ENCODE measurements around the gene DEFB132. TPM values are rescaled to one million over a fixed set of nuclear protein-coding genes. Genes with fewer than 3 reads are reported as not detected.
A peak's percentile ranks its signal among the peaks of the same experiment; 100 is the strongest.

DEFB132 gene
- total RNA-seq, 1 donor, result not detected

DNA sequence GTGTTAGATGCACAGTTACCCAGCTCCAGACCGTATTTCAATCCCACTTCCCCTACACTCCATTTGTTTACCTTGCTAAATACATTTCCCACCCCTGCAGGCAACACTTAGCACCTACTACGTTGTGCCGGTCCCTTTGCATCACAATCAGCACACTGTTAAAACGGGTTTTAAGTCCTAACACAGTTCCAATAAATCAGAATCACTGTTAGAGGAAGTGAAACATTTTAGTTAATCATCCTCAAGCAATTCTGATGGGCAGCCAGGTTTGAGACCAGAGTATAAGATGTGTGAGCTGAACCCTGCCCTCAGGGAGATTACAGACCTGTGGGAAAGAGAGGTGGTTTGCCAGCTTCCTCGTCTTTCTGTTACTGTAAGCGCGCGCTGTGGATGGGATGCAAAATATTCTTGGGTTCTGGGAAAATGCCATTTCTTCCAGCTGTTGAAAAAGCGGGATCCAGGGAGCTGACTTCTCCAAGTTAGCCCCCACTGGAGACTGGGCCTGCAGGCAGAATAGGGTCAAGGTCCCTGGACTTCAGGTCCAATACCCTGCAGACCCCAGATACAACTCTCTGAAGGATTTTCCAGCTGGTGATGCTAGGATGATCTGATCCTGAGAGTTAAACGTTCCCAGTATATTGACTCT, 42.9 kb downstream of the DEFB132 start:
- H3K79me2 ChIP-seq (ENCODE audit: insufficient read depth, low read length), result peaks cover 46% of the 10 kb centered on the region
- no peaks in the 10 kb centered on the region for H3K36me3 ChIP-seq (ENCODE audit: insufficient read depth, low read length)
- no peaks in the 10 kb centered on the region for H3K27me3 ChIP-seq (ENCODE audit: insufficient read depth, low read length)
- H3K4me2 ChIP-seq (ENCODE audit: insufficient read depth, low read length), result peak overlapping the region; percentile 95
- H3K4me3 ChIP-seq (ENCODE audit: insufficient read depth, low read length), result peak overlapping the region; percentile 99
- H3K4me1 ChIP-seq (ENCODE audit: insufficient read depth, low read length), result peaks cover 21% of the 10 kb centered on the region
- no peak overlapping the region for H3K27ac ChIP-seq (ENCODE audit: low read depth, low read length)
- DNase-seq (ENCODE audit: insufficient read length, low spot score, missing footprints), result no peak
- H3K9me3 ChIP-seq (ENCODE audit: low read depth, low read length), result no peaks in the 10 kb centered on the region
- H4K20me1 ChIP-seq (ENCODE audit: insufficient read depth, low read length), result peaks cover 34% of the 10 kb centered on the region
- TF ChIP-seq, protein P1, sequence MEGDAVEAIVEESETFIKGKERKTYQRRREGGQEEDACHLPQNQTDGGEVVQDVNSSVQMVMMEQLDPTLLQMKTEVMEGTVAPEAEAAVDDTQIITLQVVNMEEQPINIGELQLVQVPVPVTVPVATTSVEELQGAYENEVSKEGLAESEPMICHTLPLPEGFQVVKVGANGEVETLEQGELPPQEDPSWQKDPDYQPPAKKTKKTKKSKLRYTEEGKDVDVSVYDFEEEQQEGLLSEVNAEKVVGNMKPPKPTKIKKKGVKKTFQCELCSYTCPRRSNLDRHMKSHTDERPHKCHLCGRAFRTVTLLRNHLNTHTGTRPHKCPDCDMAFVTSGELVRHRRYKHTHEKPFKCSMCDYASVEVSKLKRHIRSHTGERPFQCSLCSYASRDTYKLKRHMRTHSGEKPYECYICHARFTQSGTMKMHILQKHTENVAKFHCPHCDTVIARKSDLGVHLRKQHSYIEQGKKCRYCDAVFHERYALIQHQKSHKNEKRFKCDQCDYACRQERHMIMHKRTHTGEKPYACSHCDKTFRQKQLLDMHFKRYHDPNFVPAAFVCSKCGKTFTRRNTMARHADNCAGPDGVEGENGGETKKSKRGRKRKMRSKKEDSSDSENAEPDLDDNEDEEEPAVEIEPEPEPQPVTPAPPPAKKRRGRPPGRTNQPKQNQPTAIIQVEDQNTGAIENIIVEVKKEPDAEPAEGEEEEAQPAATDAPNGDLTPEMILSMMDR (IDR thresholded peaks at IDR 0.05; ENCODE audit: extremely low read depth, low read depth, low read length), result no peak
- H2AFZ ChIP-seq (ENCODE audit: low read length), result no peak overlapping the region

GRCh38 chr20:301886-302848, 44.6 kb downstream of the DEFB132 start:
- Histone ChIP-seq H4K20me1 (ENCODE audit: insufficient read depth, low read length) (peaks cover 34% of the 10 kb centered on the region), H3K4me3 (ENCODE audit: insufficient read depth, low read length) (no peak overlapping the region), H3K4me1 (ENCODE audit: insufficient read depth, low read length) (peaks cover 15% of the 10 kb centered on the region), H2AFZ (ENCODE audit: low read length) (no peak overlapping the region), H3K79me2 (ENCODE audit: insufficient read depth, low read length) (peaks cover 40% of the 10 kb centered on the region), H3K27ac (ENCODE audit: low read depth, low read length) (no peak overlapping the region), H3K9me3 (ENCODE audit: low read depth, low read length) (no peaks in the 10 kb centered on the region), H3K4me2 (ENCODE audit: insufficient read depth, low read length) (no peak overlapping the region), H3K27me3 (ENCODE audit: insufficient read depth, low read length) (no peaks in the 10 kb centered on the region), H3K36me3 (ENCODE audit: insufficient read depth, low read length) (no peaks in the 10 kb centered on the region)
- TF ChIP-seq, protein P1 (IDR thresholded peaks at IDR 0.05; ENCODE audit: extremely low read depth, low read depth, low read length), result no peak
- no peak for DNase-seq (ENCODE audit: insufficient read length, low spot score, missing footprints)

GRCh38 chr20:305745-306144, 48.2 kb downstream of the DEFB132 start:
- TF ChIP-seq, protein P1 (IDR thresholded peaks at IDR 0.05; ENCODE audit: extremely low read depth, low read depth, low read length), result no peak

More at GRCh38 chr20:305745-306144, 48.2 kb downstream of the DEFB132 start:
- Histone ChIP-seq H3K27me3 (ENCODE audit: insufficient read depth, low read length) (no peaks in the 10 kb centered on the region), H3K27ac (ENCODE audit: low read depth, low read length) (no peak overlapping the region), H3K9me3 (ENCODE audit: low read depth, low read length) (no peaks in the 10 kb centered on the region), H3K36me3 (ENCODE audit: insufficient read depth, low read length) (no peaks in the 10 kb centered on the region), H2AFZ (ENCODE audit: low read length) (no peak overlapping the region), H3K79me2 (ENCODE audit: insufficient read depth, low read length) (peaks cover 7% of the 10 kb centered on the region), H3K4me3 (ENCODE audit: insufficient read depth, low read length) (no peak overlapping the region), H3K4me2 (ENCODE audit: insufficient read depth, low read length) (no peak overlapping the region), H4K20me1 (ENCODE audit: insufficient read depth, low read length) (peaks cover 10% of the 10 kb centered on the region), H3K4me1 (ENCODE audit: insufficient read depth, low read length) (peaks cover 13% of the 10 kb centered on the region)
- DNase-seq (ENCODE audit: insufficient read length, low spot score, missing footprints), result no peak

Measured in osteoblast (primary cell).